Activated CD4-positive, alpha-beta T cell treated with anti-CD3 and anti-CD28 coated beads, Interleukin-2, amount 50 U/mL, for 48 hours (primary cell): ENCODE measurements around the gene COL6A1.
A peak's percentile ranks its signal among the peaks of the same experiment; 100 is the strongest.
"Not testable (repeated sequence)": the region's sequence is repeated elsewhere in the genome, so short reads cannot be mapped to it uniquely, and the experiment has no call there.

Experiments
- DNase-seq, 2 experiments: peaks; one replicate each; pipeline ENCODE4 v3.0.0-alpha.2; 2020

COL6A1 gene

GRCh38 chr21:45969921-45970673 is 11.5 kb upstream of the COL6A1 start:
- DNase-seq: no peak

GRCh38 chr21:45970674-45971615 is 10.6 kb upstream of the COL6A1 start:
- peak; percentile 61 to 70 for DNase-seq

- DNase-seq: no peak
These were observed 9.8 kb upstream of the COL6A1 start for GRCh38 chr21:45971616-45972352.

- no peak for DNase-seq
These were observed 9.2 kb upstream of the COL6A1 start for GRCh38 chr21:45972353-45972715.

- no peak for DNase-seq
These were observed 8.7 kb upstream of the COL6A1 start for GRCh38 chr21:45972716-45973474.

GRCh38 chr21:45973475-45974072 is 8.0 kb upstream of the COL6A1 start:
- peak; percentile 79 to 82 for DNase-seq

- DNase-seq: no peak
These were observed 7.2 kb upstream of the COL6A1 start for GRCh38 chr21:45974073-45975019.

- no peak for DNase-seq
These were observed 6.4 kb upstream of the COL6A1 start for GRCh38 chr21:45975020-45975666.

GRCh38 chr21:45975667-45976409 is 5.7 kb upstream of the COL6A1 start:
- not testable (repeated sequence) for DNase-seq

GRCh38 chr21:45976701-45977311 is 4.8 kb upstream of the COL6A1 start:
- DNase-seq: no peak

GRCh38 chr21:45977396-45977795 is 4.2 kb upstream of the COL6A1 start:
- no peak for DNase-seq

GRCh38 chr21:45979141-45979631 is 2.4 kb upstream of the COL6A1 start:
- no peak for DNase-seq

- DNase-seq: no peak
These were observed 1.9 kb upstream of the COL6A1 start for GRCh38 chr21:45979651-45980050.

GRCh38 chr21:45980271-45980670 is 1.3 kb upstream of the COL6A1 start:
- no peak for DNase-seq

- DNase-seq: no peak
These were observed 873 bp upstream of the COL6A1 start for GRCh38 chr21:45980697-45981096.

- DNase-seq: no peak
These were observed 655 bp downstream of the COL6A1 start for GRCh38 chr21:45982092-45982757.

GRCh38 chr21:45982758-45983648 is 1.4 kb downstream of the COL6A1 start:
- DNase-seq: no peak
